B cell (primary cell): ENCODE results near the gene ZNF385D. TPM values are rescaled to one million over a fixed set of nuclear protein-coding genes. Genes with fewer than 3 reads are reported as not detected.

Source experiments
- ATAC-seq: fragments of 200-7000 bp; cut with Tn5 transposase; one replicate; pipeline ENCODE4 v1.10.0; 2021; ENCODE audit warnings: low read depth, mild to moderate bottlenecking, moderate number of reproducible peaks, moderate library complexity
- CTCF ChIA-PET: fragments of 350-600 bp; sonication (Branson Sonifier 250); formaldehyde crosslinking; loops from one replicate; lab custom pipeline; 2021; ENCODE audit warnings: antibody characterized with exemption, inconsistent platforms; lab: Charles Lee
- POLR2A ChIA-PET: fragments of 350-600 bp; sonication (Branson Sonifier 250); formaldehyde crosslinking; loops from one replicate; lab custom pipeline; 2021; ENCODE audit warnings: antibody characterized with exemption; lab: Charles Lee
- DNase-seq: peaks from one replicate; pipeline ENCODE4 v3.0.0; 2013
- H2AFZ ChIP-seq: 2 replicates; pipeline ENCODE4 v1.6.1; 2012; ENCODE audit warnings: mild to moderate bottlenecking, low read depth, low read length; ENCODE audit not compliant: insufficient read depth, poor library complexity, severe bottlenecking
- H3K27ac ChIP-seq, 2 donors: 1 replicate in 1 of 2; 2 replicates in 1 of 2; pipeline ENCODE4 v1.5.1; 2012 to 2013; ENCODE audit warnings: low read length in 2 of 2, mild to moderate bottlenecking in 2 of 2, moderate library complexity in 1 of 2
- H3K27me3 ChIP-seq, 4 experiments: fragments of 200-600 bp in 1 of 4; sonication (generic) in 1 of 4; replicated peaks in 1 of 4; 1 replicate in 2 of 4; 2 replicates in 2 of 4; pipeline versions ENCODE4 v1.6.1 to v1.7.0; 2013 to 2016; ENCODE audit warnings: low read length in 3 of 4, mild to moderate bottlenecking in 2 of 4, mixed read lengths in 1 of 4, moderate library complexity in 1 of 4; ENCODE audit not compliant: insufficient read depth in 4 of 4, control insufficient read depth in 3 of 4; ENCODE audit errors: control extremely low read depth in 1 of 4
- H3K36me3 ChIP-seq, 2 experiments: replicated peaks in 1 of 2; 1 replicate in 1 of 2; 2 replicates in 1 of 2; pipeline versions ENCODE4 v1.6.1 to v1.7.1; 2013; ENCODE audit warnings: low read length in 1 of 2; ENCODE audit not compliant: insufficient read depth in 2 of 2, control insufficient read depth in 1 of 2; ENCODE audit errors: control extremely low read depth in 1 of 2, extremely low read depth in 1 of 2
- H3K4me1 ChIP-seq, 2 donors: fragments of 200-600 bp in 1 of 2; sonication (generic) in 1 of 2; 1 replicate in 1 of 2; 2 replicates in 1 of 2; pipeline versions ENCODE4 v1.5.1 to v1.6.1; 2013 to 2017; ENCODE audit warnings: low read length in 2 of 2; ENCODE audit not compliant: control insufficient read depth in 2 of 2, insufficient read depth in 2 of 2
- H3K4me2 ChIP-seq: replicated peaks from 2 replicates; pipeline ENCODE3; 2012; ENCODE audit warnings: mild to moderate bottlenecking, low read depth, low read length; ENCODE audit not compliant: poor library complexity, severe bottlenecking
- H3K4me3 ChIP-seq, 5 experiments: fragments of 200-600 bp in 1 of 5; sonication (generic) in 1 of 5; 1 replicate in 3 of 5; 2 replicates in 2 of 5; pipeline versions ENCODE4 v1.5.1 to v1.7.0; 2011 to 2016; ENCODE audit warnings: low read length in 4 of 5, mild to moderate bottlenecking in 4 of 5, low read depth in 2 of 5, control low read depth in 1 of 5, moderate library complexity in 1 of 5; ENCODE audit not compliant: insufficient read depth in 1 of 5; ENCODE audit errors: control extremely low read depth in 1 of 5, extremely low read depth in 1 of 5
- H3K79me2 ChIP-seq: fragments of 200-600 bp; sonication (generic); one replicate; pipeline ENCODE4 v1.6.0; 2016; ENCODE audit warnings: low read length; ENCODE audit not compliant: control insufficient read depth, insufficient read depth
- H3K9ac ChIP-seq: fragments of 200-600 bp; sonication (generic); 2 replicates; pipeline ENCODE4 v1.6.1; 2017; ENCODE audit warnings: mild to moderate bottlenecking, low read length, moderate library complexity
- H3K9me3 ChIP-seq, 3 donors: one replicate each; pipeline versions ENCODE4 v1.6.1 to v1.7.1; 2013; ENCODE audit warnings: low read length in 2 of 3; ENCODE audit not compliant: control insufficient read depth in 2 of 3, insufficient read depth in 1 of 3; ENCODE audit errors: control extremely low read depth in 1 of 3
- H4K20me1 ChIP-seq: 2 replicates; pipeline ENCODE4 v1.6.0; 2012; ENCODE audit warnings: mild to moderate bottlenecking, low read length; ENCODE audit not compliant: insufficient read depth, control insufficient read depth, poor library complexity, severe bottlenecking
- H3K27ac Mint-ChIP-seq: one replicate; pipeline ENCODE4 v1.8.0; 2021; ENCODE audit warnings: mixed read lengths
- H3K27me3 Mint-ChIP-seq: one replicate; pipeline ENCODE4 v1.8.0; 2021; ENCODE audit warnings: mixed read lengths
- H3K4me1 Mint-ChIP-seq: one replicate; pipeline ENCODE4 v1.8.0; 2021; ENCODE audit warnings: mixed read lengths
- H3K4me3 Mint-ChIP-seq: one replicate; pipeline ENCODE4 v1.8.0; 2021; ENCODE audit warnings: mixed read lengths
- H3K9me3 Mint-ChIP-seq: one replicate; pipeline ENCODE4 v1.8.0; 2022; ENCODE audit warnings: mixed read lengths; ENCODE audit not compliant: insufficient read depth
- EZH2 ChIP-seq: IDR thresholded peaks from 2 replicates; pipeline ENCODE4 v1.6.1; 2012; ENCODE audit warnings: borderline replicate concordance, low read depth, mild to moderate bottlenecking, moderate library complexity, low read length; ENCODE audit not compliant: insufficient read depth, poor library complexity, severe bottlenecking
- WGBS: methylation state at CpG from one replicate; pipeline ENCODE4 v1.1.5; 2013; ENCODE audit warnings: missing lambda C conversion rate; ENCODE audit not compliant: insufficient coverage; 5-methylcytosine and 5-hydroxymethylcytosine counted together
- intact Hi-C: fragments of 100-400 bp; cut with micrococcal nuclease; formaldehyde crosslinking; loops from one replicate; pipeline ENCODE4 v1.10.0; 2022
- polyA plus RNA-seq: library from polyadenylated mRNA; depleted of rRNA; stranded (reverse); fragments of >200 nt; gene quantifications from 2 replicates; pipeline ENCODE4 v1.2.3, GENCODE V29; 2012
- total RNA-seq, 2 donors: library from RNA; stranded (reverse); fragments of 120-200 nt in 1 of 2; gene quantifications; 1 replicate in 1 of 2; 2 replicates in 1 of 2; pipeline versions ENCODE4 v1.2.3 to v1.2.4, GENCODE V29; 2013 to 2022
- TF ChIP-seq, protein P1 (sequence below): fragments of 200-600 bp; IDR thresholded peaks from one replicate; pipeline ENCODE4 v1.8.0; 2022; ENCODE audit warnings: antibody characterized with exemption, mild to moderate bottlenecking

The ZNF385D gene
- total and polyA plus RNA-seq, 2 donors (not counting 1 experiment from before 2014, with no cell fraction given) = not detected

DNA sequence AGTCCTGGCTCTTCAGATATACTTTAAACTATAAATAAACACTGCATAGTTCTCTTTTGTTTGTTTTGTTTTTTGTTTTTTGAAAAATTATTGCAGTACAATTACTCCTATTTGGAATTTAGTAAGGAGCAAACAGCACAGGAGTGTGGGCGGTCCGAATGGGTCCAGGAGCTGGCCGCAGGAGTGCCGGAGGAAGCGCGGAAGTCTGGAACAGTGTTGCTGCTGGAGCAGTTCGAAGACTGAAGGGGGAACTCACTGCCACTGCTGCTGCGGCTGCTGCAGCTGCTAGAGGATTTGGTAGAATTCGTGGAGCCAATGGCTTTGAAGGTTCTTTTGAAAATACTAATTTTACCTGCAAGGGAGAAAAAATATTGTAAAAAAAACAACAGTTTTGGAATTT, 329.9 kb downstream of the ZNF385D start:
- ATAC-seq = no peak
- Histone ChIP-seq H3K79me2 (no peaks in the 10 kb centered on the region), H2AFZ (no peak overlapping the region), H3K9me3 (no peaks in the 10 kb centered on the region), H3K4me2 (no peak overlapping the region), H3K27me3 (no peaks in the 10 kb centered on the region), H3K4me1 (no peaks in the 10 kb centered on the region), H3K36me3 (no peaks in the 10 kb centered on the region), H3K27ac (no peak overlapping the region), H4K20me1 (no peaks in the 10 kb centered on the region), H3K4me3 (no peak overlapping the region), H3K9ac (no peak overlapping the region)
- DNase-seq = no peak
- TF ChIP-seq EZH2 = no peak
- TF ChIP-seq, protein P1, sequence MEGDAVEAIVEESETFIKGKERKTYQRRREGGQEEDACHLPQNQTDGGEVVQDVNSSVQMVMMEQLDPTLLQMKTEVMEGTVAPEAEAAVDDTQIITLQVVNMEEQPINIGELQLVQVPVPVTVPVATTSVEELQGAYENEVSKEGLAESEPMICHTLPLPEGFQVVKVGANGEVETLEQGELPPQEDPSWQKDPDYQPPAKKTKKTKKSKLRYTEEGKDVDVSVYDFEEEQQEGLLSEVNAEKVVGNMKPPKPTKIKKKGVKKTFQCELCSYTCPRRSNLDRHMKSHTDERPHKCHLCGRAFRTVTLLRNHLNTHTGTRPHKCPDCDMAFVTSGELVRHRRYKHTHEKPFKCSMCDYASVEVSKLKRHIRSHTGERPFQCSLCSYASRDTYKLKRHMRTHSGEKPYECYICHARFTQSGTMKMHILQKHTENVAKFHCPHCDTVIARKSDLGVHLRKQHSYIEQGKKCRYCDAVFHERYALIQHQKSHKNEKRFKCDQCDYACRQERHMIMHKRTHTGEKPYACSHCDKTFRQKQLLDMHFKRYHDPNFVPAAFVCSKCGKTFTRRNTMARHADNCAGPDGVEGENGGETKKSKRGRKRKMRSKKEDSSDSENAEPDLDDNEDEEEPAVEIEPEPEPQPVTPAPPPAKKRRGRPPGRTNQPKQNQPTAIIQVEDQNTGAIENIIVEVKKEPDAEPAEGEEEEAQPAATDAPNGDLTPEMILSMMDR = no peak
- no peaks in the 10 kb centered on the region for H3K9me3 Mint-ChIP-seq
- H3K4me1 Mint-ChIP-seq = no peaks in the 10 kb centered on the region
- intact Hi-C loops = no loop called here
- 76% methylated on average over 7 of the region's 9 CpGs for WGBS
- H3K4me3 Mint-ChIP-seq = no peak overlapping the region
- no peaks in the 10 kb centered on the region for H3K27me3 Mint-ChIP-seq
- ChIA-PET CTCF (no interaction called here), POLR2A (no interaction called here)
- no peak overlapping the region for H3K27ac Mint-ChIP-seq

DNA sequence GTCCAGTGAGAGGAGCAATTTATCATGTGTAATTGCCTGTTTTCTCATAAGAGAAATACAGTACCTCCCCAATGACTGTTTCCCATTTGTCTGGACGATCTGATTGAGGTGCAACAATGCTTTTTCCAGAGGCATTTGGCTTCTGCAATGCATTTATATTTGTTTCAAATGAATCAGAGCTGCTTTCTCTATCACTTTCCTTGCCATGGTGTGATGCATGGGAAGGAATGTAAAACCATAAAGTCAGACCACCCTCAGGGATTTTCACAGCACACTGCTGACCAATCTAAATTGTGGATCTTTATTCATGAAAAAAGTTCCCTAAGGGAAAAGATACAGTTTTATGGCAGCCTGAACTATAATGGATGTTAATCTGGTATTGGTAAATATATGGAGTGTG, 333.0 kb downstream of the ZNF385D start:
- no peaks in the 10 kb centered on the region for H3K9me3 ChIP-seq
- H3K27ac ChIP-seq = no peak overlapping the region
- no peaks in the 10 kb centered on the region for H4K20me1 ChIP-seq
- no peaks in the 10 kb centered on the region for H3K4me1 ChIP-seq
- ATAC-seq = no peak
- Mint-ChIP-seq H3K27ac (no peak overlapping the region), H3K4me1 (no peaks in the 10 kb centered on the region), H3K4me3 (no peak overlapping the region), H3K27me3 (no peaks in the 10 kb centered on the region), H3K9me3 (no peaks in the 10 kb centered on the region)
- H3K36me3 ChIP-seq = no peaks in the 10 kb centered on the region
- no CpG with 5 or more reads among the region's 1 CpG for WGBS
- POLR2A ChIA-PET = no interaction called here
- no peaks in the 10 kb centered on the region for H3K27me3 ChIP-seq
- no peaks in the 10 kb centered on the region for H3K79me2 ChIP-seq
- no peak overlapping the region for H3K4me2 ChIP-seq
- no peak for DNase-seq
- H2AFZ ChIP-seq = no peak overlapping the region
- CTCF ChIA-PET = no interaction called here
- H3K9ac ChIP-seq = no peak overlapping the region
- intact Hi-C loops = no loop called here
- TF ChIP-seq, protein P1 = no peak
- no peak for TF ChIP-seq EZH2
- H3K4me3 ChIP-seq = no peak overlapping the region
